ENCODE results near the gene CD63.

DNA sequence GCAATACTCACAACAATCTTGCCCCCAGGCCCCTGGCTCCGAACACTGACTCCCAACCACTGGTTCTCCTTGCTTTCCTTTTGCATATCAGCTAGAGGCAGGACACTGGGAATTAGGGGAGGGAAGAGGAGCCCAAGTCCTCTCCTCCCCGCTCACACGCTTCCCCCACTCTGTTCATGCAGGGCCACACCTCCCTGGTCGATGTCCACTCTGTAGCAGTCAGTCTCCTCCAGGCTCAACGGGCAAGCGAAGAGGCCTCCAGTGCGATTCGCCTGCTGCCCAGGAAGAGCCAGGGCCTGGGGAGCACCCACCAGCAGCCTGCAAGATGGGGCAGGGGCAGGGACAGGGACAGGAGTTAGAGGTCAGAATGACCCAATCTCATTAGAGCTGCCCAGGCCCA, 25.9 kb downstream of the CD63 start:
- no peak for TF ChIP-seq EZH2 (IDR thresholded peaks at IDR 0.05; ENCODE audit: borderline replicate concordance, low read length)
- TF ChIP-seq CTCF (IDR thresholded peaks at IDR 0.05; ENCODE audit: low read length): no peak
